Glomerular visceral epithelial cell (primary cell): ENCODE results near the gene BPIFB2.

Experiments
- DNase-seq: peaks from one replicate; pipeline ENCODE4 v3.0.0-alpha.2; 2016; ENCODE audit errors: extremely low spot score

BPIFB2 gene

DNA sequence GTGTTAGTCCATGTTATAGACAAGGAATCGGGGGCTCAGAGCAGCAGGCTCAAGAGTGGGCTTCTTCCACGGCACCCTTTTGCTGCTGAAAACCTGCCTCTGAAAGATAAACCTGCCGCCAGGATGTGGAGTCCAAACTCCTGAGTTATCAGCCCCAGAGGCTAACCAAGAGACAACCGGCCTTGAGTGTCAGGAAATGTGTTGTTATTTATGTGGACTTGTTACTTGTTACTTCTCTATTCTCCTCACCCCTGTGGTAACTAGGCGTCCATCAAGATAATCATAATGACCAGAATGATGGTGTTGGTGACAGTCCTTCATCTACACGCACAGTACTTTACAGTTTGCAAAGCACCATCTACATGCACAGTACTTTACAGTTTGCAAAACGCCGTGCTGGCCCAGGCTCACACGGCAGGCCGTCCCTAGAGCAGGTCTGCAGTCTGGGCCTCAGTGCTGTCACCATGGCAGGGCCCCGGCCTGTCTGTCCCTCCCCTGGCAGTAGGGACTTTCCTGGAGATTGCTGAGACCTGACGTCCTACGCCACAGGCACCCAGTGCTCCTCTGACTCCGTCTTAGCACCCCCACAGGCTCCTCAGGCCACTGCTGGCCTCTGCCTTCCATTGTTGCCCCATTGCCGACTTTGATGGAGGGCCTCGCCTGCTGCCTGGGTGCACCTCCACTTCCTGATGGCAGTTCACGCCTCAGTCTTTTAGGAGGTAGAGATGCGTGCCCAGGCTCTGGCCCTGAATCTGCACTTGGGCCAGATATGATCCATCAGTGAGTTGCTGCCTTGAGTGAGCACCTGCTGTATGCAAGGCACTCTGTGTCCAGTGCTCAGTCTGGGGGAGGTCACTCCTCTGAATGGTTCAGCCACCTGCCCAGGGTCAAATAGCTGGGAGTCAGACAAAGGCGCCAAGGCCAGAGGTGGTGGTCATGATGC, 62.9 kb downstream of the BPIFB2 start:
- DNase-seq, result no peak

DNA sequence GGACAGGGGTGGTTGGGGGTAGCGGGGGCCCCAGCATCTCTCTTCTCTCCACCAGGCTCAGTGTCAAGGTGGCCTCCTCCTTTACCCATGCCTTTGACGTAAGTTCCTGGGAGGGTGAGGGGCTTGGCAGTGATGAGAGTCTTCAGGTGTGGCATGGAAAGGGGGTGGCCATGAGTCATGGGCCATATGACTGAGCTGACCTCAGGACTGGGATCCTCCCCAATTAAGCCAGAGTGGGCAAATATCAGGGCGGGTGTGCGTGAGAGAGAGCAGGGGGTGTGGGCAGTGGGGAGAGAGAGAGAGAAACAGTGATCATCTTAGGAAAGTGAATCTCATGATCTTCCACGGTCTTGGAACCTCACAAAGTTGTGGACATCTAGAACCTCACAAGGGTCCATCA, 63.7 kb downstream of the BPIFB2 start:
- DNase-seq, result no peak

- DNase-seq, result no peak
Observed at GRCh38 chr20:33072362-33072761, 64.9 kb downstream of the BPIFB2 start.

GRCh38 chr20:33072813-33073212, 65.3 kb downstream of the BPIFB2 start:
- no peak for DNase-seq
